ENCODE data around the gene CNTNAP2. TPM values are rescaled to one million over a fixed set of nuclear protein-coding genes. Genes with fewer than 3 reads are reported as not detected.
"Not testable (repeated sequence)": the region's sequence is repeated elsewhere in the genome, so short reads cannot be mapped to it uniquely, and the experiment has no call there.

CNTNAP2 gene
- total RNA-seq, 2 donors from 2014 or later: not detected

DNA sequence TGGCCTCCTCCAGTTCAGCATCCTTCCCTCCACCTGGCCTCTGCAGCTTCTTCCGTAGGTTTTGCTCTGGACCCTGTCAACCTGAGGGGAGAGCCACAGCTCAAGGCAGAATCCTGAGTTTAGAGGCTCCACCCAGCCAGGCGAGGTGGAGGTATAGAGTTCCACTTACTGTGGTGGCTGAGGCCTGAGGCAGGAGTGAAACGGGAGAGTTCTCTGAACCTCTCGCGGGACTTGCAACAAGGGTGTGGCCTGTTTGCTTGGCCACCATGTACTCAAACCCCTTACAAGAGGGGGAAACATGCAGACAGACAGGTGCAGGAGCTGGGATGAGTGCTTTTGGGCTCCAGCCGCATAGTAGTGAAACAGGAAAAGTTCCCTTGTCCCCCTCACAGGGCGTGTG lies 2320.0 kb downstream of the CNTNAP2 start:
- Mint-ChIP-seq H3K4me3 (no peak overlapping the region), H3K36me3 (ENCODE audit: low read depth) (no peaks in the 10 kb centered on the region), H3K27me3 (no peaks in the 10 kb centered on the region), H3K4me1 (no peaks in the 10 kb centered on the region), H3K9me3 (no peaks in the 10 kb centered on the region), H3K27ac (no peak overlapping the region)
- no peak for ATAC-seq (replicated peaks)

DNA sequence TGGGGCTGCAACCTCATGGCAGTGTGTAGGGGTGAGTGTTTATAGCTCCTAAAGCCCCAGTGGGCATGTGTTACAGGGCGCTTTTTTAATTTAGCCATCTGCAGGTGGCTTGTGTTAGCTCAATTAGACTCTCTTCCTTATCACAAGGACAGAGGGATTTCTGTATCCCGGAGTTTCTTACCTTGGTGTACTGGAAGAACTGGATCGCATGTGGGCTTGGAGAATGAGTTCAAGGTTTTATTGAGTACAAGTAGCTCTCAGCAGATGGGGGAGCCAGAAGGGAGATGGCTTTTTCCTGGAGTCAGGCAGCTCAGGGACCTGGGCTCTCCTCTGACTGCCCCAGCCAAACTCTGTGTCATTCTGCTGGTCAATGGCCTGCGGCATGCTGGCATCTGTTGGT lies 2320.4 kb downstream of the CNTNAP2 start:
- Mint-ChIP-seq H3K27ac (no peak overlapping the region), H3K9me3 (no peaks in the 10 kb centered on the region), H3K27me3 (no peaks in the 10 kb centered on the region), H3K36me3 (ENCODE audit: low read depth) (no peaks in the 10 kb centered on the region), H3K4me1 (no peaks in the 10 kb centered on the region), H3K4me3 (no peak overlapping the region)
- no peak for ATAC-seq (replicated peaks)

GRCh38 chr7:148442141-148442655 lies 2325.6 kb downstream of the CNTNAP2 start:
- peaks cover 8% of the 10 kb centered on the region for H3K4me1 Mint-ChIP-seq
- no peak overlapping the region for H3K27ac Mint-ChIP-seq
- ATAC-seq (replicated peaks): no peak
- no peaks in the 10 kb centered on the region for H3K27me3 Mint-ChIP-seq
- no peaks in the 10 kb centered on the region for H3K9me3 Mint-ChIP-seq
- H3K36me3 Mint-ChIP-seq (ENCODE audit: low read depth): no peaks in the 10 kb centered on the region
- no peak overlapping the region for H3K4me3 Mint-ChIP-seq

DNA sequence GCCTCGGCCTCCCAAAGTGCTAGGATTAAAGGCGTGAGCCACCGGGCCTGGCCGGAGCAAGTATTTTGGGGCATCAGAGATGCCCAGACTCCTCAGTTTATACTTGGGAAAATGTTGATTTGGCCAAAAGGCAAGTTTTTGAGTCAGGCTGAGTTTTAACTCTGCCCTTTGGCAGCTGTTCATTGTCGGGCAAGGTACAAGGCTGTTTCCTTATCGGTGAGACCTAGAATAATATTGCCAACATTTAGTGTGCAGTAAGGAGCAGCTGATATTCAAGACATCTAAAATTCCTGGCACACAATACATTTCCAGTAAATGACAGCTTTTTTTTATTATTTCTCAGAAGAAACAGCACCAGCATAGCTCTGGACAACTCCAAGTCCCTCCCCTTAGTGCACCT lies 2326.3 kb downstream of the CNTNAP2 start:
- no peak overlapping the region for H3K4me3 Mint-ChIP-seq
- no peak overlapping the region for H3K27ac Mint-ChIP-seq
- no peaks in the 10 kb centered on the region for H3K27me3 Mint-ChIP-seq
- H3K36me3 Mint-ChIP-seq (ENCODE audit: low read depth): no peaks in the 10 kb centered on the region
- H3K9me3 Mint-ChIP-seq: no peaks in the 10 kb centered on the region
- ATAC-seq (replicated peaks): no peak
- peaks cover 12% of the 10 kb centered on the region for H3K4me1 Mint-ChIP-seq

DNA sequence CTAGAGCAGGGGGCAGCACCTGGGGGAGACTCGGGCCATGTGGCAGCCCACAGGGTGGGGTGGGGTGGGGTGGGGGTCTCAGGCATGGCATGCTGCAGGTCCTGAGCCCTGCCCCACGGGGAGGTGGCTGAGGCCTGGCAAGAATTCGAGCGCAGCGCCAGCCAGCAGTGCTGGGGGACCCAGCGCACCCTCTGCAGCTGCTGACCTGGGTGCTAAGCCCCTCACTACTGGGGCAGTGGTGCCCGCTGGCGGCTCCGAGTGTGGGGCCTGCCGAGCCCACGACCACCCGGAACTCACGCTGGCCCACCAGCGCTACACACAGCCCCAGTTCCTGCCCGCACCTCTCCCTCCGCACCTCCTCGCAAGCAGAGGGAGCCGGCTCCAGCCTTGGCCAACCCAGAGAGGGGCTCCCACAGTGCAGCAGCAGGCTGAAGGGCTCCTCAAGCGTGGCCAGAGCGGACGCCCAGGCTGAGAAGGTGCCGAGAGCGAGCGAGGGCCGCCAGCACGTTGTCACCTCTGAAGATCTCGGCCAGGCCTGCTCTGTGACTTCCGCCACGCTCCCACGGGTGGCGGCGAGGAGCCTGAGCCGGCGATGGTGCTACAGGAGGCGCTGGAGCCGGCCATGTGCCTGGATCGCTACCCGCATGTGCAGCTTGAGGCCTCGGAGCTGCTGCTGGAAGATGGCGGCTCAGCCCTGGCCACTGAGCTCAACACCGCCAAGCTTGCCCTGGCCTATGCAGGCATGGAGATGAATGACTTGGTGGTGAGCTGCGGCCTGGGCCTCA lies 2328.9 kb downstream of the CNTNAP2 start:
- Mint-ChIP-seq H3K4me1 (peaks cover 12% of the 10 kb centered on the region), H3K9me3 (no peaks in the 10 kb centered on the region), H3K36me3 (ENCODE audit: low read depth) (no peaks in the 10 kb centered on the region), H3K4me3 (no peak overlapping the region), H3K27me3 (no peaks in the 10 kb centered on the region), H3K27ac (no peak overlapping the region)
- no peak for ATAC-seq (replicated peaks)

DNA sequence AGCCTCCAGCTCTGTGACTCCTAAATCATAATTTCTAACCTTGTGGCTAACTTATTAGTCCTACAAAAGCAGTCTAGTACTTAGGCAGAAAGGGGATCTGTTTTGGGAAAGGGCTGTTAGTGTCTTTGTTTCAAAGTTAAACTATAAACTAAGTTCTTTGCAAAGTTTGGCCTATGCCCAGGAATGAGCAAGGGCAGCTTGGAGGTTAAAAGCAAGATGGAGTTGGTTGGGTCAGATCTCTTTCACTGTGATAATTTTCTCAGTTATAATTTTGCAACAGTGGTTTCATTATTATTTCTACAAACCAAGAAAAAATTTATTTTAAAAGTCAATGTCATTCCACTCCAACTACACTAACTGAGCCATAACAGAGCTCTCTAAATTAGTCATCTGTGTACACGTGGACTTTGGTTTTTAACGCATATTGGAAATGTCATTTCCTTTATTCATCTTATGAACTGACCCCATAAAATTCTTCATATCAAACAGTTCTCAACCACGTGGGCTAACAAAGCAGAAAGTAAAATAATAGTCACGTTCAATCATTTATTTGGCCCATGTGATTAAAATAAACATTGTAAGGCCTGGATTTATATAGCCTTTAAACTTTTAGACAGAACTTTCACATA lies 2330.7 kb downstream of the CNTNAP2 start:
- H3K27ac Mint-ChIP-seq: peak overlapping the region; percentile 25
- H3K4me1 Mint-ChIP-seq: peaks cover 12% of the 10 kb centered on the region
- ATAC-seq (replicated peaks): peak; percentile 87
- no peaks in the 10 kb centered on the region for H3K9me3 Mint-ChIP-seq
- no peak overlapping the region for H3K4me3 Mint-ChIP-seq
- H3K27me3 Mint-ChIP-seq: peaks cover under 1% of the 10 kb centered on the region
- no peaks in the 10 kb centered on the region for H3K36me3 Mint-ChIP-seq (ENCODE audit: low read depth)

DNA sequence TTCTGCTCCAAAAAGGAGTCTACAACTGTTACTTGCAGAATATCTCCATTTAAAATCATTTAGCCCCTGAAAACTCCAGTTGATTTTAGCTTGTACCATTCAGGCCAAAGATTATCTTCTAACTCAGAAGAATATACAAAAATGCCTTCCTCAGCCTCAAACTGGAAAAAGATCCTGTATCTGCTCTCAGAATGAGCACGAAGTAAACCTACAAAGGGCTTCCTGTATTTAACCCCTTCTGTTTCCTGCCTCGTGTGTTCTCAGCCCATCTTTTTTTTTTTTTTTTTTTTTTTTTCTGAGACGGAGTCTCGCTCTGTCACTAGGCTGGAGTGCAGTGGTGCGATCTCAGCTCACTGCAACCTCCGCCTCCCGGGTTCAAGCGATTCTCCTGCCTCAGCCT lies 2334.9 kb downstream of the CNTNAP2 start:
- peaks cover 10% of the 10 kb centered on the region for H3K4me1 Mint-ChIP-seq
- not testable (repeated sequence) for H3K4me3 Mint-ChIP-seq; H3K27ac Mint-ChIP-seq; H3K27me3 Mint-ChIP-seq; H3K9me3 Mint-ChIP-seq; H3K36me3 Mint-ChIP-seq (ENCODE audit: low read depth)
- ATAC-seq (replicated peaks): peak; percentile 23

DNA sequence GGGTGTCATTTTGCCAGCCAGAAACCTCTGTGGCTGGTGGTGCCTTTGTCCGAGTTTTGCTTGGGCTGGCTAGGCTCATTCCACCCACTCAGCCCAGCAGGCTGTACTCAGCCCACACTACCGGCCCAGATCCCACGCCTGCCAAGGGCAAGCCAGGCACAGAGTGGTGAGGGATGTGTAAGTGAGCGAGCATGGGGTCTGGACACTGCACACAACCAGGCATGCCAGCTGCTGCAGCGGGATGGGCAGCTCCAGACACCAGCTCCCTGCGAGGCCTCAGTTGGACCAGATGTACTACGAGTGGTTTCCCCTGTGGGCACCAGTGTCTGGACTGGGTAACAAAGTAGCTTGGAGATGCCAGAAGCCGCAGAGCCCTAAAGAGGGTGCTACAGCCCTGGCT lies 2339.8 kb downstream of the CNTNAP2 start:
- no peaks in the 10 kb centered on the region for H3K36me3 Mint-ChIP-seq (ENCODE audit: low read depth)
- no peak overlapping the region for H3K4me3 Mint-ChIP-seq
- no peak overlapping the region for H3K27ac Mint-ChIP-seq
- no peak for ATAC-seq (replicated peaks)
- H3K9me3 Mint-ChIP-seq: no peaks in the 10 kb centered on the region
- no peaks in the 10 kb centered on the region for H3K4me1 Mint-ChIP-seq
- H3K27me3 Mint-ChIP-seq: peaks cover 8% of the 10 kb centered on the region

DNA sequence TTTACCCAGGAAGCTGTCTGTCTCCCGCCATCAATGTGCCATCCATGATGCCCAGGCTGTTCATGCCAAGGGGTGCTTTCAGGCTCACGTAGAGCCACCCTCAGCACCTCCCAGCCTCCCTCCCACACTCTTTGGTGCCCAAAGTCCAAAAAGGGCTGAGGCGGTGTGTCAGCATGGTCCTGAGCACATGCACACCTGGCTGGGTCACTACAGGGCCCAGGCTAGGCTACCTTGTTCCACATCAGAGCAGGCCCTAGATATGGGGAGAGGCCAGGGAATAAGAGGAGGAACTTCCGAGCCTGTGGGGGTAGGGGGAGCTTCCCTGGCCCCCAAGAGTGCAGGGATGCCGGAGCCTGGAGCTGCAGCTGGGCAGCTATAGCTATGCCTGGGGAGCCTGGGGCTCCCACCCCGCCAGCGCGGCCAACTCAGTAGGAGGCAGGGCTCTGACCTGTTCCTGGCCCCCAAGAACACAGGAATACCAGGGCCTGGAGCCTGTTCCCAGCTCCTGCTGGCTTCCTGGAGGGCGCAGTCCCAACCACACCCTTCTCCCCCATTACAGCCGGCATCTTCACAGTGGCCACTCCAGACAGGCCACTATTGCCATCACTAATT lies 2340.8 kb downstream of the CNTNAP2 start:
- H3K27ac Mint-ChIP-seq: no peak overlapping the region

DNA sequence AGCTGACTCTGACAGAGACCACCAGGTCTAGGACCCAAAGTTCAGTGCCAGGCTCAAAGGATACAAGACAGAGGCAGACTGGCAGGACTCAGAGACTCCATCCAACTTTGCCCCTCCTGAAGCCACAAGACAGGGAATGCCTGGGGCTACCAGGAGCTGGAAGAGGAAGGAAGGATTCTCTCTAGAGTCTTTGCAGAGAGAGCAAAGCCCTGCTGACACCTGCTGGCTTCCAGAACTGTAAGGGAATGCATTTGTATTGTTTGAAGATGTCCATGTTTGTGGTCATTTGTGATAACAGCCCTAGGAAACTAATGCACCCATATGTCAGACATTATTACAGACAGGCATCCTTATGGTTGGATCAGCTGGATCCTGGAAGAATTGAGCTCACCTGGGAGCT lies 2341.7 kb downstream of the CNTNAP2 start:
- H3K36me3 Mint-ChIP-seq (ENCODE audit: low read depth): no peaks in the 10 kb centered on the region
- H3K27me3 Mint-ChIP-seq: peaks cover 5% of the 10 kb centered on the region
- no peak overlapping the region for H3K27ac Mint-ChIP-seq
- H3K4me3 Mint-ChIP-seq: no peak overlapping the region
- H3K9me3 Mint-ChIP-seq: no peaks in the 10 kb centered on the region
- no peak for ATAC-seq (replicated peaks)
- H3K4me1 Mint-ChIP-seq: no peaks in the 10 kb centered on the region

More for the DNA sequence above, 2340.8 kb downstream of the CNTNAP2 start:
- no peak for ATAC-seq (replicated peaks)
- peaks cover 7% of the 10 kb centered on the region for H3K27me3 Mint-ChIP-seq
- H3K4me3 Mint-ChIP-seq: no peak overlapping the region
- H3K36me3 Mint-ChIP-seq (ENCODE audit: low read depth): no peaks in the 10 kb centered on the region
- no peaks in the 10 kb centered on the region for H3K4me1 Mint-ChIP-seq
- H3K9me3 Mint-ChIP-seq: no peaks in the 10 kb centered on the region

DNA sequence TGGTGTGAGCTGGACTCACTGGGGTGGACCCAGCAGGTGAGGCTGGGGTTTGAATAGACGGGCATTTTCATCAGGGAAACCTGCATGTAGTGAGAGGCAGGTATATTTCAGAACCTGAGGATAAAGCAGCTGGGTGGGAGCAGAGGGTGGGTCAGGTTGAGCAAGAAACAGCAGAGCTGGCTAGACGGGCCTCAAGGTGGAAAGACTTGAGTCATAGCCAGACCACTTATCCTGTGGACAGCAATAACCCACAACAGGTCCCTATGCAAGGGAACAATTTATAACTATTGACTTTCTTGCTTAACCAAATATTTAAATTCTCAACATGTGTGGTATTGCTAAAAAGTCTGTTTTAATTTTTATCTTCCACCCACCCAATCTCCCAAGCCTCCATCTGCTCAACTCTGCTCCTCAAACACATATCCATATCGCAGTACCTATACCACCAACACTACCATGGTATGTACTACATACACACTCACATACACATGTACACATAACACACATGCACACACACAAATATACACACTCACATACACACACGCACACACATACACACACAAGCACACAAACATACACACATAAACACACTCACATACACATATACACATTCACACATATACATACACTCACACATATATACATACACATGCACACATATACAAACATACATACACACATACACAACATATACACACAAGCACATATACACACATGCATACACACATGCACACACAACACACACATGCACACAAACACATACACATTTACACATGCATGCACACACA lies 2345.0 kb downstream of the CNTNAP2 start:
- no peak overlapping the region for H3K27ac Mint-ChIP-seq
- no peaks in the 10 kb centered on the region for H3K9me3 Mint-ChIP-seq
- no peak overlapping the region for H3K4me3 Mint-ChIP-seq
- no peaks in the 10 kb centered on the region for H3K36me3 Mint-ChIP-seq (ENCODE audit: low read depth)
- no peaks in the 10 kb centered on the region for H3K4me1 Mint-ChIP-seq
- no peaks in the 10 kb centered on the region for H3K27me3 Mint-ChIP-seq
- no peak for ATAC-seq (replicated peaks)

GRCh38 chr7:148462774-148463173 lies 2346.2 kb downstream of the CNTNAP2 start:
- H3K27ac Mint-ChIP-seq; H3K4me1 Mint-ChIP-seq; H3K27me3 Mint-ChIP-seq; H3K36me3 Mint-ChIP-seq (ENCODE audit: low read depth); H3K9me3 Mint-ChIP-seq; ATAC-seq (replicated peaks); H3K4me3 Mint-ChIP-seq: not testable (repeated sequence)

- Mint-ChIP-seq H3K36me3 (ENCODE audit: low read depth) (no peaks in the 10 kb centered on the region), H3K4me1 (no peaks in the 10 kb centered on the region), H3K27me3 (no peaks in the 10 kb centered on the region), H3K27ac (no peak overlapping the region), H3K9me3 (no peaks in the 10 kb centered on the region), H3K4me3 (no peak overlapping the region)
- ATAC-seq (replicated peaks): no peak
Measured at GRCh38 chr7:148463210-148463609, 2346.6 kb downstream of the CNTNAP2 start.

GRCh38 chr7:148464947-148465346 lies 2348.3 kb downstream of the CNTNAP2 start:
- H3K27ac Mint-ChIP-seq: no peak overlapping the region
- no peak for ATAC-seq (replicated peaks)
- H3K27me3 Mint-ChIP-seq: no peaks in the 10 kb centered on the region
- no peaks in the 10 kb centered on the region for H3K9me3 Mint-ChIP-seq
- H3K4me3 Mint-ChIP-seq: no peak overlapping the region
- H3K4me1 Mint-ChIP-seq: no peaks in the 10 kb centered on the region
- no peaks in the 10 kb centered on the region for H3K36me3 Mint-ChIP-seq (ENCODE audit: low read depth)

Measured in activated T-helper 17 cell treated with anti-CD3 and anti-CD28 coated beads, Interleukin-2, amount 50 U/mL, for 72 hours (primary cell).